Stimulated activated CD4-positive, alpha-beta T cell treated with anti-CD3 and anti-CD28 coated beads, Interleukin-1b, Interleukin-23, amount 100 ng/mL, for 24 hours (primary cell): Measurements from ENCODE around the gene ZC3H12C.

Experiments used
- DNase-seq, 4 experiments: peaks; one replicate each; pipeline ENCODE4 v3.0.0-alpha.2; 2020; ENCODE audit warnings: low read depth in 4 of 4, low spot score in 1 of 4

ZC3H12C gene

GRCh38 chr11:110096496-110096895 is 3.3 kb downstream of the ZC3H12C start:
- no peak for DNase-seq

- DNase-seq = no peak
Observed at GRCh38 chr11:110097459-110098012, 4.3 kb downstream of the ZC3H12C start.

- DNase-seq = no peak
Observed at GRCh38 chr11:110098645-110099044, 5.5 kb downstream of the ZC3H12C start.

- no peak for DNase-seq
Observed at GRCh38 chr11:110100476-110101240, 7.5 kb downstream of the ZC3H12C start.

GRCh38 chr11:110106713-110107274 is 13.6 kb downstream of the ZC3H12C start:
- DNase-seq = no peak

- DNase-seq = no peak
Observed at GRCh38 chr11:110110854-110111253, 17.7 kb downstream of the ZC3H12C start.

- no peak for DNase-seq
Observed at GRCh38 chr11:110112457-110112856, 19.3 kb downstream of the ZC3H12C start.

GRCh38 chr11:110113505-110113904 is 20.3 kb downstream of the ZC3H12C start:
- no peak for DNase-seq

GRCh38 chr11:110113973-110114372 is 20.8 kb downstream of the ZC3H12C start:
- DNase-seq = no peak

- DNase-seq = no peak
Observed at GRCh38 chr11:110119317-110119716, 26.1 kb downstream of the ZC3H12C start.

- DNase-seq = no peak
Observed at GRCh38 chr11:110121204-110121603, 28.0 kb downstream of the ZC3H12C start.

- DNase-seq = no peak
Observed at GRCh38 chr11:110123003-110123402, 29.8 kb downstream of the ZC3H12C start.

GRCh38 chr11:110124605-110125004 is 31.4 kb downstream of the ZC3H12C start:
- DNase-seq = no peak

GRCh38 chr11:110125632-110126031 is 32.4 kb downstream of the ZC3H12C start:
- DNase-seq = no peak

- no peak for DNase-seq
Observed at GRCh38 chr11:110126936-110127335, 33.7 kb downstream of the ZC3H12C start.

- no peak for DNase-seq
Observed at GRCh38 chr11:110128161-110128560, 35.0 kb downstream of the ZC3H12C start.

- DNase-seq = no peak
Observed at GRCh38 chr11:110130642-110131238, 37.5 kb downstream of the ZC3H12C start.

GRCh38 chr11:110131386-110132123 is 38.4 kb downstream of the ZC3H12C start:
- DNase-seq = no peak

GRCh38 chr11:110133160-110133559 is 40.0 kb downstream of the ZC3H12C start:
- DNase-seq = no peak

- DNase-seq = no peak
Observed at GRCh38 chr11:110134110-110134509, 40.9 kb downstream of the ZC3H12C start.

- DNase-seq = no peak
Observed at GRCh38 chr11:110141812-110142211, 48.6 kb downstream of the ZC3H12C start.
